Liver (tissue), 9 donors: ENCODE data around the gene TNFRSF17. TPM values are rescaled to one million over a fixed set of nuclear protein-coding genes. Genes with fewer than 3 reads are reported as not detected.

Experiments
- DNase-seq: peaks from one replicate; pipeline ENCODE4 v3.0.0-alpha.2; 2017; ENCODE audit warnings: low spot score
- H3K27ac ChIP-seq, 2 donors: one replicate each; pipeline ENCODE4 v1.7.0; 2013; ENCODE audit warnings: inconsistent platforms in 2 of 2, low read length in 2 of 2, control low read depth in 1 of 2, low read depth in 1 of 2, mild to moderate bottlenecking in 1 of 2
- H3K27me3 ChIP-seq, 4 donors: one replicate each; pipeline versions ENCODE4 v1.6.1 to v1.7.0; 2013; ENCODE audit warnings: low read length in 3 of 4, inconsistent platforms in 1 of 4, mild to moderate bottlenecking in 1 of 4, moderate library complexity in 1 of 4; ENCODE audit not compliant: control insufficient read depth in 4 of 4, insufficient read depth in 4 of 4
- H3K36me3 ChIP-seq, 4 donors: one replicate each; pipeline versions ENCODE4 v1.6.1 to v1.7.0; 2013; ENCODE audit warnings: low read length in 3 of 4, mild to moderate bottlenecking in 3 of 4, low read depth in 1 of 4, moderate library complexity in 1 of 4; ENCODE audit not compliant: control insufficient read depth in 4 of 4, insufficient read depth in 3 of 4
- H3K4me1 ChIP-seq, 4 donors: one replicate each; pipeline versions ENCODE4 v1.6.1 to v1.7.0; 2013; ENCODE audit warnings: low read length in 3 of 4, mild to moderate bottlenecking in 3 of 4, moderate library complexity in 1 of 4; ENCODE audit not compliant: control insufficient read depth in 4 of 4, insufficient read depth in 4 of 4
- H3K4me3 ChIP-seq, 3 donors: one replicate each; pipeline versions ENCODE4 v1.6.1 to v1.7.0; 2013; ENCODE audit warnings: low read length in 3 of 3, control low read depth in 1 of 3, low read depth in 1 of 3, mild to moderate bottlenecking in 1 of 3
- H3K9ac ChIP-seq, 2 donors: one replicate each; pipeline ENCODE4 v1.7.0; 2013; ENCODE audit warnings: low read length in 2 of 2, mild to moderate bottlenecking in 2 of 2, moderate library complexity in 2 of 2, control low read depth in 1 of 2, low read depth in 1 of 2
- H3K9me3 ChIP-seq, 4 donors: one replicate each; pipeline versions ENCODE4 v1.6.1 to v1.7.0; 2013; ENCODE audit warnings: low read length in 3 of 4; ENCODE audit not compliant: control insufficient read depth in 4 of 4
- FOXA1 ChIP-seq: IDR thresholded peaks from 2 replicates; pipeline ENCODE4 v1.6.1; 2016; ENCODE audit warnings: antibody characterized with exemption
- GABPA ChIP-seq, 2 donors: IDR thresholded peaks in 1 of 2; conservative IDR thresholded peaks in 1 of 2; 2 replicates each; pipeline ENCODE4 v1.6.1; 2016; ENCODE audit warnings: antibody characterized with exemption in 2 of 2, mild to moderate bottlenecking in 1 of 2, moderate library complexity in 1 of 2
- HNF4A ChIP-seq, 2 donors: conservative IDR thresholded peaks; 2 replicates each; pipeline ENCODE4 v1.6.1; 2016; ENCODE audit warnings: antibody characterized with exemption in 2 of 2, mild to moderate bottlenecking in 2 of 2
- HNF4G ChIP-seq: IDR thresholded peaks from 2 replicates; pipeline ENCODE4 v1.6.1; 2016; ENCODE audit warnings: antibody characterized with exemption
- JUND ChIP-seq, 2 donors: IDR thresholded peaks; 2 replicates each; pipeline ENCODE4 v1.6.1; 2016; ENCODE audit warnings: antibody characterized with exemption in 2 of 2
- SP1 ChIP-seq: IDR thresholded peaks from 2 replicates; pipeline ENCODE4 v1.6.1; 2018; ENCODE audit warnings: antibody characterized with exemption, mild to moderate bottlenecking
- TAF1 ChIP-seq: conservative IDR thresholded peaks from 2 replicates; pipeline ENCODE4 v1.6.1; 2016; ENCODE audit warnings: antibody characterized with exemption, mild to moderate bottlenecking
- YY1 ChIP-seq: IDR thresholded peaks from 2 replicates; pipeline ENCODE4 v1.6.1; 2016; ENCODE audit warnings: antibody characterized with exemption, mild to moderate bottlenecking
- WGBS: extraction: QIAGEN DNeasy Blood & Tissue Kit; methylation state at CpG from one replicate; pipeline ENCODE4 v1.1.7; 2013; 5-methylcytosine and 5-hydroxymethylcytosine counted together
- polyA plus RNA-seq, 2 donors: library from polyadenylated mRNA; stranded (reverse) in 1 of 2; unstranded in 1 of 2; fragments of 200-250 nt in 1 of 2; fragments of >200 nt in 1 of 2; fragmentation: Nextera tagmentation in 1 of 2; extraction: Ambion mirVana in 1 of 2; gene quantifications; one replicate each; pipeline versions ENCODE4 v1.2.1 to v1.2.3, GENCODE V29; 2013 to 2015
- total RNA-seq, 2 donors: library from RNA; depleted of rRNA; stranded (reverse); fragments of >200 nt; gene quantifications; one replicate each; pipeline ENCODE4 v1.2.3, GENCODE V29; 2014
- TF ChIP-seq, protein P1 (sequence below): IDR thresholded peaks from 2 replicates; pipeline ENCODE4 v1.6.1; 2016; ENCODE audit warnings: antibody characterized with exemption, mild to moderate bottlenecking
- TF ChIP-seq, protein P2 (sequence below): IDR thresholded peaks from 2 replicates; pipeline ENCODE4 v1.6.1; 2016; ENCODE audit warnings: antibody characterized with exemption
- TF ChIP-seq, protein P3 (sequence below): fragments of 150-350 bp; IDR thresholded peaks from 2 replicates; pipeline ENCODE4 v1.5.1; 2017; ENCODE audit warnings: improper control_type of control experiment, low read depth, low read length; ENCODE audit not compliant: missing input control
- TF ChIP-seq, protein P4 (sequence below): IDR thresholded peaks from 2 replicates; pipeline ENCODE4 v1.6.1; 2016; ENCODE audit warnings: antibody characterized with exemption
- donor health status: healthy.
- donor health status: healthy.
- donor health status: healthy.
- donor health status: healthy.
- donor health status: healthy.

The TNFRSF17 gene
- total and polyA plus RNA-seq, 4 donors = 0.17 to 2.6 (median 0.28) TPM; not detected in 1

DNA sequence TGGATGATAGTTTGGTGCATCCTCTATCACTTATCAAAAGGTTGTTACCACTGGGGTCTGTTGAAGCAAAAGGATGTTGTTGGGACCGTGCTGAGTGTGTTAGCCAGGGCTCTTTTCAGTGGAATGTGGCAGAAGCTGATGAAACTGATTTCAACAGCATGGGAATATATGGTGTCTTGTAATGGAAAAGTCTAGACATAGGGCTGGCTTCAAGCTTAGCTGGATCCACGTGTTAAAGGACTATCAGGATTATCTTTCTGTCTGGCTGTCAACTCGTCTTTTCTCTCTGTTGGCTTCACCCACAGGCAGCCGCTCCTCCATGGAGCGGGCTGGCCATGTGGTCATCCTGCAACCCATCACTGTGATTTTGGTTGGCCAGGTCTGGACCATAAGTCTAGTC lies 20.2 kb downstream of the TNFRSF17 start:
- H3K9ac ChIP-seq = no peak overlapping the region
- DNase-seq = no peak
- H3K4me1 ChIP-seq = no peaks in the 10 kb centered on the region
- no peaks in the 10 kb centered on the region for H3K27me3 ChIP-seq
- TF ChIP-seq, protein P1, sequence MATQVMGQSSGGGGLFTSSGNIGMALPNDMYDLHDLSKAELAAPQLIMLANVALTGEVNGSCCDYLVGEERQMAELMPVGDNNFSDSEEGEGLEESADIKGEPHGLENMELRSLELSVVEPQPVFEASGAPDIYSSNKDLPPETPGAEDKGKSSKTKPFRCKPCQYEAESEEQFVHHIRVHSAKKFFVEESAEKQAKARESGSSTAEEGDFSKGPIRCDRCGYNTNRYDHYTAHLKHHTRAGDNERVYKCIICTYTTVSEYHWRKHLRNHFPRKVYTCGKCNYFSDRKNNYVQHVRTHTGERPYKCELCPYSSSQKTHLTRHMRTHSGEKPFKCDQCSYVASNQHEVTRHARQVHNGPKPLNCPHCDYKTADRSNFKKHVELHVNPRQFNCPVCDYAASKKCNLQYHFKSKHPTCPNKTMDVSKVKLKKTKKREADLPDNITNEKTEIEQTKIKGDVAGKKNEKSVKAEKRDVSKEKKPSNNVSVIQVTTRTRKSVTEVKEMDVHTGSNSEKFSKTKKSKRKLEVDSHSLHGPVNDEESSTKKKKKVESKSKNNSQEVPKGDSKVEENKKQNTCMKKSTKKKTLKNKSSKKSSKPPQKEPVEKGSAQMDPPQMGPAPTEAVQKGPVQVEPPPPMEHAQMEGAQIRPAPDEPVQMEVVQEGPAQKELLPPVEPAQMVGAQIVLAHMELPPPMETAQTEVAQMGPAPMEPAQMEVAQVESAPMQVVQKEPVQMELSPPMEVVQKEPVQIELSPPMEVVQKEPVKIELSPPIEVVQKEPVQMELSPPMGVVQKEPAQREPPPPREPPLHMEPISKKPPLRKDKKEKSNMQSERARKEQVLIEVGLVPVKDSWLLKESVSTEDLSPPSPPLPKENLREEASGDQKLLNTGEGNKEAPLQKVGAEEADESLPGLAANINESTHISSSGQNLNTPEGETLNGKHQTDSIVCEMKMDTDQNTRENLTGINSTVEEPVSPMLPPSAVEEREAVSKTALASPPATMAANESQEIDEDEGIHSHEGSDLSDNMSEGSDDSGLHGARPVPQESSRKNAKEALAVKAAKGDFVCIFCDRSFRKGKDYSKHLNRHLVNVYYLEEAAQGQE = no peak
- TF ChIP-seq, protein P2, sequence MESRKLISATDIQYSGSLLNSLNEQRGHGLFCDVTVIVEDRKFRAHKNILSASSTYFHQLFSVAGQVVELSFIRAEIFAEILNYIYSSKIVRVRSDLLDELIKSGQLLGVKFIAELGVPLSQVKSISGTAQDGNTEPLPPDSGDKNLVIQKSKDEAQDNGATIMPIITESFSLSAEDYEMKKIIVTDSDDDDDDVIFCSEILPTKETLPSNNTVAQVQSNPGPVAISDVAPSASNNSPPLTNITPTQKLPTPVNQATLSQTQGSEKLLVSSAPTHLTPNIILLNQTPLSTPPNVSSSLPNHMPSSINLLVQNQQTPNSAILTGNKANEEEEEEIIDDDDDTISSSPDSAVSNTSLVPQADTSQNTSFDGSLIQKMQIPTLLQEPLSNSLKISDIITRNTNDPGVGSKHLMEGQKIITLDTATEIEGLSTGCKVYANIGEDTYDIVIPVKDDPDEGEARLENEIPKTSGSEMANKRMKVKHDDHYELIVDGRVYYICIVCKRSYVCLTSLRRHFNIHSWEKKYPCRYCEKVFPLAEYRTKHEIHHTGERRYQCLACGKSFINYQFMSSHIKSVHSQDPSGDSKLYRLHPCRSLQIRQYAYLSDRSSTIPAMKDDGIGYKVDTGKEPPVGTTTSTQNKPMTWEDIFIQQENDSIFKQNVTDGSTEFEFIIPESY = no peak
- TF ChIP-seq HNF4G (no peak), YY1 (no peak), GABPA (IDR thresholded peaks at IDR 0.05 in 1 of 2, conservative IDR thresholded peaks at IDR 0.05 in 1 of 2) (no peak), SP1 (no peak), JUND (IDR thresholded peaks at IDR 0.05) (no peak), FOXA1 (no peak)
- TF ChIP-seq, protein P3, sequence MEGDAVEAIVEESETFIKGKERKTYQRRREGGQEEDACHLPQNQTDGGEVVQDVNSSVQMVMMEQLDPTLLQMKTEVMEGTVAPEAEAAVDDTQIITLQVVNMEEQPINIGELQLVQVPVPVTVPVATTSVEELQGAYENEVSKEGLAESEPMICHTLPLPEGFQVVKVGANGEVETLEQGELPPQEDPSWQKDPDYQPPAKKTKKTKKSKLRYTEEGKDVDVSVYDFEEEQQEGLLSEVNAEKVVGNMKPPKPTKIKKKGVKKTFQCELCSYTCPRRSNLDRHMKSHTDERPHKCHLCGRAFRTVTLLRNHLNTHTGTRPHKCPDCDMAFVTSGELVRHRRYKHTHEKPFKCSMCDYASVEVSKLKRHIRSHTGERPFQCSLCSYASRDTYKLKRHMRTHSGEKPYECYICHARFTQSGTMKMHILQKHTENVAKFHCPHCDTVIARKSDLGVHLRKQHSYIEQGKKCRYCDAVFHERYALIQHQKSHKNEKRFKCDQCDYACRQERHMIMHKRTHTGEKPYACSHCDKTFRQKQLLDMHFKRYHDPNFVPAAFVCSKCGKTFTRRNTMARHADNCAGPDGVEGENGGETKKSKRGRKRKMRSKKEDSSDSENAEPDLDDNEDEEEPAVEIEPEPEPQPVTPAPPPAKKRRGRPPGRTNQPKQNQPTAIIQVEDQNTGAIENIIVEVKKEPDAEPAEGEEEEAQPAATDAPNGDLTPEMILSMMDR = no peak
- no peak overlapping the region for H3K27ac ChIP-seq
- 73% methylated on average over 5 of the region's 5 CpGs for whole genome bisulfite sequencing
- no peaks in the 10 kb centered on the region for H3K36me3 ChIP-seq
- H3K4me3 ChIP-seq = no peak overlapping the region
- H3K9me3 ChIP-seq = no peaks in the 10 kb centered on the region

DNA sequence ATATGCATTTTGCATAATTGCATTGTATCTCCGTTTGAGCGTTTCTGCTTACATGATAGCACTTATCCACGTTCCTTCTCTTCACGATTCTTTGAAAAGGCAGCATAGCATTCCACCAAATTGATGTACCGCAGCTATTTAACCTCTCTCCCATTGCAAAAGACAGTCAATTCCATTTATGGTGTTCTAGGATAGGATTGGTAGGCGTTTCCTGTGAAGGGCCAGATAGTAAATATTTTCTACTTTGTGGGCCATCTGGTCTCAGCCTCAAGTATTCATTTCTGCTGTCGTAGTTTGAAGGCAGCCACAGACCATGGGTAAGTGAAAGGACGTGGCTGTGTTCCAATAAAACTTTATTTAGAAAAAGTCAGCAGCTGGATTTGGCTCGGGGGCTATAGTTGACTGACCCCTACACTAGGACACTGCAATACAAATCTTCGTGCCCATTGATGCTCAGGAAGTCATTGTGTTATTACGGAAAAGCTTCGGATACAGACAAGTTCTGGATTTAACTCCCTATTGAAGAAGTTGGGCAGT lies 21.6 kb downstream of the TNFRSF17 start:
- H3K4me3 ChIP-seq = no peak overlapping the region
- H3K4me1 ChIP-seq = no peaks in the 10 kb centered on the region
- H3K27ac ChIP-seq = no peak overlapping the region
- no peaks in the 10 kb centered on the region for H3K9me3 ChIP-seq
- no peak for DNase-seq
- H3K9ac ChIP-seq = no peak overlapping the region
- H3K36me3 ChIP-seq = no peaks in the 10 kb centered on the region
- no peaks in the 10 kb centered on the region for H3K27me3 ChIP-seq
- TF ChIP-seq, protein P4, sequence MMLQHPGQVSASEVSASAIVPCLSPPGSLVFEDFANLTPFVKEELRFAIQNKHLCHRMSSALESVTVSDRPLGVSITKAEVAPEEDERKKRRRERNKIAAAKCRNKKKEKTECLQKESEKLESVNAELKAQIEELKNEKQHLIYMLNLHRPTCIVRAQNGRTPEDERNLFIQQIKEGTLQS = no peak
- TF ChIP-seq TAF1 (no peak), HNF4A (conservative IDR thresholded peaks at IDR 0.05) (no peak), YY1 (no peak)
- WGBS = 92% methylated on average over 12 of the region's 12 CpGs
